ENCODE data around the gene RND3. TPM values are rescaled to one million over a fixed set of nuclear protein-coding genes. Genes with fewer than 3 reads are reported as not detected.

RND3 gene
- total and polyA plus RNA-seq, 7 donors: 8.8 to 55.3 (median 11.7) TPM

DNA sequence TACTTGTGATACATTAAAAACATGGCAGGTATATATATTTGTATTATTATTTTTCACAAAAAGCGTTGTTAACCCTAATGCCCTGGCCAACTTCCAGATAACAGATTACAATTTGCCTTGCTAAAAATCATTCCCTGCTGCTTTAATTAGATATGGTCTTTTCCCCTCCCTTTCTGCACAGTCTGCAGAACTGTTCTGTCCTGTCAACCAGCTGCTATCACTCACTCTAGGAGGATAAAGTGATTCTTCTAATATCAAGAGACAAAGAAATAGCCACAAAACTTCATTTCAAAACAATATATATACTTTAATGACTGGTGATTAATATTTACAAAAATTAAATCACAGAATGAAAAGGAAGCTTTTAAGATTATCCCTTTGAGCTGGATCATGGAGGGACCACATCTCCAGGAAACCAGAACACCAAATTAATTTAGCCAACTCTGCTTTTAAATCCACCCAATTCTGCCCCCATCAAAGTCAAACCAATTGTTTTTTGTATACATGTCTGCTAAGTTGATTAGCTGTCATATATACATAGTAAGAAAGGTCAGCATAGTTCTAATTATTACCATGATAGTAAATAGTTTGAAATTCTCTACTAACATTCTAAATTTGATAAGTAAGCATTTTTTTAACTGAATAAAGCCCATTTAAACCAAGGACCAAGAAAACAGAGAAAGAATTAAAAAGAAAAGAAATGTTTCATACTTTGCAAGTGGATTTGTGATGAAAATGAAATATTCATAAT lies 55.7 kb downstream of the RND3 start:
- intact Hi-C loops (cut with DNase I): no loop called here
- ATAC-seq (no peak), DNase-seq (no peak)
- Histone ChIP-seq H3K4me1 (no peaks in the 10 kb centered on the region), H3K27ac (no peak overlapping the region), H3K4me3 (no peak overlapping the region), H3K36me3 (ENCODE audit: insufficient read depth in 1 of 2, low read depth in 1 of 2) (no peaks in the 10 kb centered on the region), H3K27me3 (ENCODE audit: insufficient read depth in 3 of 3, low read length in 2 of 3) (no peaks in the 10 kb centered on the region), H3K9me3 (no peaks in the 10 kb centered on the region)
- TF ChIP-seq, protein P1, sequence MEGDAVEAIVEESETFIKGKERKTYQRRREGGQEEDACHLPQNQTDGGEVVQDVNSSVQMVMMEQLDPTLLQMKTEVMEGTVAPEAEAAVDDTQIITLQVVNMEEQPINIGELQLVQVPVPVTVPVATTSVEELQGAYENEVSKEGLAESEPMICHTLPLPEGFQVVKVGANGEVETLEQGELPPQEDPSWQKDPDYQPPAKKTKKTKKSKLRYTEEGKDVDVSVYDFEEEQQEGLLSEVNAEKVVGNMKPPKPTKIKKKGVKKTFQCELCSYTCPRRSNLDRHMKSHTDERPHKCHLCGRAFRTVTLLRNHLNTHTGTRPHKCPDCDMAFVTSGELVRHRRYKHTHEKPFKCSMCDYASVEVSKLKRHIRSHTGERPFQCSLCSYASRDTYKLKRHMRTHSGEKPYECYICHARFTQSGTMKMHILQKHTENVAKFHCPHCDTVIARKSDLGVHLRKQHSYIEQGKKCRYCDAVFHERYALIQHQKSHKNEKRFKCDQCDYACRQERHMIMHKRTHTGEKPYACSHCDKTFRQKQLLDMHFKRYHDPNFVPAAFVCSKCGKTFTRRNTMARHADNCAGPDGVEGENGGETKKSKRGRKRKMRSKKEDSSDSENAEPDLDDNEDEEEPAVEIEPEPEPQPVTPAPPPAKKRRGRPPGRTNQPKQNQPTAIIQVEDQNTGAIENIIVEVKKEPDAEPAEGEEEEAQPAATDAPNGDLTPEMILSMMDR (IDR thresholded peaks at IDR 0.05): no peak
- WGBS, 3 donors: 27 to 53% (median 35%) methylated on average over 1 of the region's 1 CpG

DNA sequence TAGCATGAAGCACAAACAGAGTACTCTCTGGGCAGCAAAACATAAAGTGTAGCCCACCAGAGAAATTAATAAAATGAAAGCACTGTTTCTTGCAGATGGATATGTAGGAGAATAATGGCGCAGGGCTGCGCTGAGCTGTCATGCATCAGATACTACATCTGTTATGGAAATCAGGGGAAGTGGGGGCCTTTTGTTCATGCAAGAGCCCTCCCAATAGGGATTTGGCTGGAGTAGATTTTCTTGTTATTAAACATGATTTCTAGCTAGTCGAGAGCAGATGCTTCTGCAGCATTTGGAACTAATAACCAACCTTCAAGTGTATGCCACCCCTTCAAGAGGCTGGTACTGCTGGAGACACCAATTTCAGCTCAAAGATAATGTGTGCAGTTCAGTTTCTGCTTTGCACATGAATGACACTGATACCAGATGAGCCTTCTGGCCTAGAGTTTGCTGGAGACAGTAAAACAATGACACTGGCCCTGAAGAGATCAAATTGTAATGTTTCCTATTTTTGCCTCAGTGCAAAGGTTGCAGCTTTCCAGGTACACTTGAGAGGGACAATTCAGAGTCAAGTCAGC lies 58.0 kb downstream of the RND3 start:
- Histone ChIP-seq H3K27me3 (ENCODE audit: insufficient read depth in 3 of 3, low read length in 2 of 3) (no peaks in the 10 kb centered on the region), H3K36me3 (ENCODE audit: insufficient read depth in 1 of 2, low read depth in 1 of 2) (no peaks in the 10 kb centered on the region), H3K9me3 (no peaks in the 10 kb centered on the region), H3K27ac (no peak overlapping the region), H3K4me3 (no peak overlapping the region), H3K4me1 (no peaks in the 10 kb centered on the region)
- TF ChIP-seq, protein P1 (IDR thresholded peaks at IDR 0.05): no peak
- ATAC-seq (no peak), DNase-seq (no peak)
- 71 to 74% (median 72%) methylated on average over 3 of the region's 3 CpGs for WGBS, 3 donors
- intact Hi-C loops (cut with DNase I): no loop called here

DNA sequence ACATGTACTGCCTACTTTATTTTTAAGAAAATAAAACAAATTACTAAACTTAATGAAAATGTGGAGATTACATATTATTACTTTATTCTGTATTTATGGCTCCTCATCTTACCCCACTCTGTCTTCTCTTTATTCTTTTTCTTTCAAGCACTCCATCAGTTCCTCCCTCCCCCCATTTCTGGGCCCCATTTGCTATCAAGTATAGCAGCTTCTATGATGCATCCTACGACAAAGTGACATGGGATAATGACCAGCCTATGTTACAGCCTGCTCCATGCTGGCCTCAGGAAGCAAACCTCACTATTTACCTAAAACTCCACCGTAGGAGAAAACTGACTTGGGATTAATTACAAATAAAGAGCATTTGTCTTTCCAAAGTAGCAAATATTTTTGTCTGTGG lies 58.8 kb downstream of the RND3 start:
- ATAC-seq (no peak), DNase-seq (no peak)
- no peaks in the 10 kb centered on the region for H3K4me1 ChIP-seq
- TF ChIP-seq, protein P1 (IDR thresholded peaks at IDR 0.05): no peak
- H3K9me3 ChIP-seq: no peaks in the 10 kb centered on the region
- H3K36me3 ChIP-seq (ENCODE audit: insufficient read depth in 1 of 2, low read depth in 1 of 2): no peaks in the 10 kb centered on the region
- no peak overlapping the region for H3K27ac ChIP-seq
- H3K4me3 ChIP-seq: no peak overlapping the region
- WGBS, 3 donors: 59 to 84% (median 84%) methylated on average over 2 of the region's 2 CpGs
- intact Hi-C loops (cut with DNase I): no loop called here
- no peaks in the 10 kb centered on the region for H3K27me3 ChIP-seq (ENCODE audit: insufficient read depth in 3 of 3, low read length in 2 of 3)

DNA sequence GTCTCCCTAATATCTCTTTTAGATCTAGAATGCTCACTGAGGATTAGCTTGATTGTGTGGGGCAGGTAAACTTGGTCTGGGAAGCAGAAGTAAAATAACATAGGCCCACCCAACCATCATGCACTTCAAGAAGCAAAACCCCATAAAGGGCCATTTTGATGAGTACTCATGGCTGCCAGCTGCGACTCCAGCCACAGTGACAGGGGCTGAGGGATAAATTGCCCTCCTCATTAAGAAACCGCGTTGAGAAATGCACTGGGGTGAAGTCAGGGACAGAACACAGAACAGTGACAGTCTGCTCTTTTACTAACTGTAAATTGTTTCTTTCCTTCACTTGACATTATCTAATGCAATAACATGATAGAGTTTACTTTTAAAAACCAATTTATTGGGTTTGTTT lies 60.2 kb downstream of the RND3 start:
- Histone ChIP-seq H3K4me3 (no peak overlapping the region), H3K36me3 (ENCODE audit: insufficient read depth in 1 of 2, low read depth in 1 of 2) (no peaks in the 10 kb centered on the region), H3K9me3 (no peaks in the 10 kb centered on the region), H3K27me3 (ENCODE audit: insufficient read depth in 3 of 3, low read length in 2 of 3) (no peaks in the 10 kb centered on the region), H3K27ac (no peak overlapping the region), H3K4me1 (no peaks in the 10 kb centered on the region)
- ATAC-seq: no peak
- TF ChIP-seq, protein P1 (IDR thresholded peaks at IDR 0.05): no peak
- 63 to 79% (median 75%) methylated on average over 3 of the region's 3 CpGs for WGBS, 3 donors
- DNase-seq: no peak
- intact Hi-C loops (cut with DNase I): no loop called here
